K562 (cell line): Measurements from ENCODE around the gene ARMC9.

Experiments used
- FOXA1 ChIP-seq: fragments of 450-650 bp; IDR thresholded peaks from 2 replicates; pipeline ENCODE4 v1.6.1; 2016; ENCODE audit warnings: mild to moderate bottlenecking, borderline replicate concordance
- GTF2A2 ChIP-seq: IDR thresholded peaks from 2 replicates; pipeline ENCODE4 v1.6.1; 2016; ENCODE audit warnings: mild to moderate bottlenecking, missing genetic modification characterization, missing compliant biosample characterization
- NR2F6 ChIP-seq: fragments of 450-650 bp; formaldehyde crosslinking; IDR thresholded peaks from 2 replicates; pipeline ENCODE4 v1.4.0; 2020; ENCODE audit warnings: mild to moderate bottlenecking
- POLR2A ChIP-seq: fragments of 450-650 bp; conservative IDR thresholded peaks from 2 replicates; pipeline ENCODE4 v1.6.1; 2016
- SREBF2 ChIP-seq: sonication (generic); formaldehyde crosslinking; IDR thresholded peaks from 2 replicates; pipeline ENCODE4 v1.4.0; 2020; ENCODE audit warnings: mild to moderate bottlenecking, missing genetic modification reagents
- TRIM28 ChIP-seq: fragments of 450-650 bp; IDR thresholded peaks from 2 replicates; pipeline ENCODE4 v1.6.1; 2017
- TF ChIP-seq, protein P1 (sequence below): fragments of 450-650 bp; IDR thresholded peaks from 2 replicates; pipeline ENCODE4 v1.7.1; 2018; ENCODE audit warnings: mild to moderate bottlenecking, low read depth; ENCODE audit not compliant: partially characterized antibody
- TF ChIP-seq, protein P2 (sequence below), 2 experiments: fragments of 200-800 bp in 1 of 2; sonication (Bioruptor generic) in 1 of 2; sonication (generic) in 1 of 2; formaldehyde crosslinking in 1 of 2; IDR thresholded peaks in 1 of 2; conservative IDR thresholded peaks in 1 of 2; 2 replicates each; pipeline versions ENCODE4 v1.5.0 to v1.6.1; 2016 to 2020; ENCODE audit warnings: missing compliant biosample characterization in 1 of 2, missing genetic modification characterization in 1 of 2, missing genetic modification reagents in 1 of 2
- TF ChIP-seq, protein P3 (sequence below), 3 experiments: IDR thresholded peaks in 2 of 3; conservative IDR thresholded peaks in 1 of 3; 2 replicates each; pipeline ENCODE4 v1.5.1; 2011 to 2012; ENCODE audit warnings: low read length in 3 of 3, mild to moderate bottlenecking in 3 of 3, control low read depth in 2 of 3, improper control_type of control experiment in 1 of 3, inconsistent platforms in 1 of 3, low read depth in 1 of 3, mixed read lengths in 1 of 3, moderate library complexity in 1 of 3; ENCODE audit not compliant: insufficient read depth in 2 of 3

DNA sequence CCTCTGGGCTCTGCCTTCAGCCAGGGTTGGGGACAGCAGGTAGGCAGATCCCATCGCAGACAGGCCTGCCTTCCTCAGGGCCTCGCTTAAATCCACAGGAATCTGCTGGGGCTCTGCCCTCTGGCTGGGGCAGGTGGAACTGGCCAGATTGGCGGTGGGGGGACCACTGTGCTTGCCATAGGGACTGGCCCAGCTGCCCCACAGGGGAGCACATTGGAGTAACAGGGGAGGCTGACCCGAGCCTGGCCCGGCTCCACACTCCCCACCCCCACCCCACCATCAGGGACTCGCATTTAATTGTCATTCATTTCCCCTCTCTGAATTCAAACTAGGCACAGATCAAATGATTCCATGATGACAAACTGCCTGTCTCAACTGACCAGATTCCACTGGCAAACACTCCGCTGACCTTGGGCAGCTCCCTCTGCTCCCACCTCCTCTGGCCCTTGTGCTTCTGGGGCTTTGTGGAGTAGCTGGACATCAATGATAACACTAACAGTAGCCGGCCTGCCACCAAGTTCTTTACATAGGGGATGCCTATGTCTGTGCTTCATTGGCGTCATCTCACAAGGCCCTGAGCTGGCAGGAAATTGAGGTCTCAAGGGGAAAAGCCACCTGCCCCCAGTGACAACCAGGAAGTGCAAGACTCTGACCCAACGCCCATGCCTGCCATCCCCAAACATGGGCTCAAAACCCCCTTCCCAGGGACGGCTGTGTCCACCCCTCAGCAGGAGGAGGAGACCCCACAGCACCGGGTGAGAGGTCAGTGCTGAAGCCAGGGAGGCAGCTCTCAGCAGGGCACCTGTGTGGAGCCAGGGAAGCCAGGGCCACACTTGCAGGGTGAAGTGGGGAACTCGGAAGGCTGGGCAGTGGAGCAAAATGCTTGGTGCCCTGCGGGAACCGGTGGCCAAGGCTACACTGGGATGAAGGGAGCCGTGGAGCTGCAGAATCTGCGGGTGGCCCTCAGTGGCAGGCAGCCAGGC is 195.0 kb downstream of the ARMC9 start:
- TF ChIP-seq, protein P1, sequence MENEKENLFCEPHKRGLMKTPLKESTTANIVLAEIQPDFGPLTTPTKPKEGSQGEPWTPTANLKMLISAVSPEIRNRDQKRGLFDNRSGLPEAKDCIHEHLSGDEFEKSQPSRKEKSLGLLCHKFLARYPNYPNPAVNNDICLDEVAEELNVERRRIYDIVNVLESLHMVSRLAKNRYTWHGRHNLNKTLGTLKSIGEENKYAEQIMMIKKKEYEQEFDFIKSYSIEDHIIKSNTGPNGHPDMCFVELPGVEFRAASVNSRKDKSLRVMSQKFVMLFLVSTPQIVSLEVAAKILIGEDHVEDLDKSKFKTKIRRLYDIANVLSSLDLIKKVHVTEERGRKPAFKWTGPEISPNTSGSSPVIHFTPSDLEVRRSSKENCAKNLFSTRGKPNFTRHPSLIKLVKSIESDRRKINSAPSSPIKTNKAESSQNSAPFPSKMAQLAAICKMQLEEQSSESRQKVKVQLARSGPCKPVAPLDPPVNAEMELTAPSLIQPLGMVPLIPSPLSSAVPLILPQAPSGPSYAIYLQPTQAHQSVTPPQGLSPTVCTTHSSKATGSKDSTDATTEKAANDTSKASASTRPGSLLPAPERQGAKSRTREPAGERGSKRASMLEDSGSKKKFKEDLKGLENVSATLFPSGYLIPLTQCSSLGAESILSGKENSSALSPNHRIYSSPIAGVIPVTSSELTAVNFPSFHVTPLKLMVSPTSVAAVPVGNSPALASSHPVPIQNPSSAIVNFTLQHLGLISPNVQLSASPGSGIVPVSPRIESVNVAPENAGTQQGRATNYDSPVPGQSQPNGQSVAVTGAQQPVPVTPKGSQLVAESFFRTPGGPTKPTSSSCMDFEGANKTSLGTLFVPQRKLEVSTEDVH: no peak
- no peak for TF ChIP-seq POLR2A
- TF ChIP-seq TRIM28: no peak
- TF ChIP-seq, protein P2, sequence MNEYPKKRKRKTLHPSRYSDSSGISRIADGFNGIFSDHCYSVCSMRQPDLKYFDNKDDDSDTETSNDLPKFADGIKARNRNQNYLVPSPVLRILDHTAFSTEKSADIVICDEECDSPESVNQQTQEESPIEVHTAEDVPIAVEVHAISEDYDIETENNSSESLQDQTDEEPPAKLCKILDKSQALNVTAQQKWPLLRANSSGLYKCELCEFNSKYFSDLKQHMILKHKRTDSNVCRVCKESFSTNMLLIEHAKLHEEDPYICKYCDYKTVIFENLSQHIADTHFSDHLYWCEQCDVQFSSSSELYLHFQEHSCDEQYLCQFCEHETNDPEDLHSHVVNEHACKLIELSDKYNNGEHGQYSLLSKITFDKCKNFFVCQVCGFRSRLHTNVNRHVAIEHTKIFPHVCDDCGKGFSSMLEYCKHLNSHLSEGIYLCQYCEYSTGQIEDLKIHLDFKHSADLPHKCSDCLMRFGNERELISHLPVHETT (CRISPR knock-in tag; conservative IDR thresholded peaks at IDR 0.05 in 1 of 2, IDR thresholded peaks at IDR 0.05 in 1 of 2): no peak
- TF ChIP-seq, protein P3, sequence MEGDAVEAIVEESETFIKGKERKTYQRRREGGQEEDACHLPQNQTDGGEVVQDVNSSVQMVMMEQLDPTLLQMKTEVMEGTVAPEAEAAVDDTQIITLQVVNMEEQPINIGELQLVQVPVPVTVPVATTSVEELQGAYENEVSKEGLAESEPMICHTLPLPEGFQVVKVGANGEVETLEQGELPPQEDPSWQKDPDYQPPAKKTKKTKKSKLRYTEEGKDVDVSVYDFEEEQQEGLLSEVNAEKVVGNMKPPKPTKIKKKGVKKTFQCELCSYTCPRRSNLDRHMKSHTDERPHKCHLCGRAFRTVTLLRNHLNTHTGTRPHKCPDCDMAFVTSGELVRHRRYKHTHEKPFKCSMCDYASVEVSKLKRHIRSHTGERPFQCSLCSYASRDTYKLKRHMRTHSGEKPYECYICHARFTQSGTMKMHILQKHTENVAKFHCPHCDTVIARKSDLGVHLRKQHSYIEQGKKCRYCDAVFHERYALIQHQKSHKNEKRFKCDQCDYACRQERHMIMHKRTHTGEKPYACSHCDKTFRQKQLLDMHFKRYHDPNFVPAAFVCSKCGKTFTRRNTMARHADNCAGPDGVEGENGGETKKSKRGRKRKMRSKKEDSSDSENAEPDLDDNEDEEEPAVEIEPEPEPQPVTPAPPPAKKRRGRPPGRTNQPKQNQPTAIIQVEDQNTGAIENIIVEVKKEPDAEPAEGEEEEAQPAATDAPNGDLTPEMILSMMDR (IDR thresholded peaks at IDR 0.05 in 2 of 3, conservative IDR thresholded peaks at IDR 0.05 in 1 of 3; ENCODE audit: insufficient read depth in 2 of 3, low read depth in 1 of 3, low read length in 3 of 3): peak in 2 of 3 experiments; percentile 14 to 19; a peak in 1 of 6 replicates
- no peak for TF ChIP-seq SREBF2 (CRISPR knock-in tag)
- no peak for TF ChIP-seq FOXA1
- TF ChIP-seq NR2F6: no peak
- no peak for TF ChIP-seq GTF2A2 (tag)
